Thoracic aorta (tissue), 2 donors: ENCODE data around the gene LRRTM2. TPM values are rescaled to one million over a fixed set of nuclear protein-coding genes. Genes with fewer than 3 reads are reported as not detected.

Source experiments
- ATAC-seq: fragments of 150-250 bp; one replicate; pipeline ENCODE4 v1.8.0; 2017; ENCODE audit warnings: low read depth; ENCODE audit not compliant: insufficient number of reproducible peaks, low FRiP score
- DNase-seq: peaks from one replicate; pipeline ENCODE4 v3.0.0-alpha.2; 2020; ENCODE audit warnings: low spot score
- H3K27ac ChIP-seq, 2 donors: fragments of 200-600 bp; sonication (generic); 1 replicate in 1 of 2; 2 replicates in 1 of 2; pipeline ENCODE4 v1.5.1; 2016; ENCODE audit warnings: mild to moderate bottlenecking in 2 of 2, moderate library complexity in 2 of 2
- H3K27me3 ChIP-seq: fragments of 200-600 bp; sonication (generic); replicated peaks from 2 replicates; pipeline ENCODE4 v1.6.0; 2016; ENCODE audit warnings: mild to moderate bottlenecking; ENCODE audit not compliant: insufficient read depth
- H3K36me3 ChIP-seq: fragments of 200-600 bp; sonication (generic); one replicate; pipeline ENCODE4 v1.5.1; 2016
- H3K4me1 ChIP-seq, 2 donors: fragments of 200-600 bp; sonication (generic); 1 replicate in 1 of 2; 2 replicates in 1 of 2; pipeline versions ENCODE4 v1.5.1 to v1.6.0; 2016; ENCODE audit warnings: low read depth in 2 of 2, mild to moderate bottlenecking in 1 of 2; ENCODE audit not compliant: control insufficient read depth in 1 of 2
- H3K4me3 ChIP-seq: fragments of 200-600 bp; sonication (generic); 2 replicates; pipeline ENCODE4 v1.5.1; 2016; ENCODE audit warnings: mild to moderate bottlenecking
- H3K9me3 ChIP-seq: fragments of 200-600 bp; sonication (generic); 2 replicates; pipeline ENCODE4 v1.5.1; 2016
- total RNA-seq, 2 donors: library from RNA; depleted of rRNA; stranded (reverse); fragments of >200 nt; gene quantifications; one replicate each; pipeline versions ENCODE4 v1.1.0 to v1.2.3, GENCODE V29; 2016
- TF ChIP-seq, protein P1 (sequence below): fragments of 200-600 bp; sonication (generic); IDR thresholded peaks from one replicate; pipeline ENCODE4 v1.5.1; 2019; ENCODE audit warnings: antibody characterized with exemption

Gene LRRTM2
- total RNA-seq, 2 donors from 2014 or later, result 0.27 to 1.9 TPM

DNA sequence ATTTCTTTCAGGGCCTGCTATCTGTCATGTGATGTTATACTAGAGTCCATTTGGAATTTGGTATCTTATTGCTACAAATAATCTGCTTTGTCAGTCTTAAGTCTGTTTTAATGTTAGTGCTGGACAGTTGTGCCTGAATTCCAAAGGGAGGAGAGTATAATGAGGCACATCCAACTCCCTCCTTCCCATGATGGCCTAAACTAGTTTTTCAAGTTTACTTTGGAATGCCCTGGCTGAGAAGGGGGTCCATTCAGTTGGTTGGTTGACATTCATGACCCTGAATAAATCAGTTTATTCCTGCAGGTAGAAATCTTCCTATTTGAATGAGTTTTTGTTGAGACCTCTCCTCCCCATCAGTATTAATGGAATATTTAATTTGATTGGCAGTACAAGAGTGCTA lies 9.4 kb upstream of the LRRTM2 start:
- ATAC-seq (no peak), DNase-seq (no peak)
- Histone ChIP-seq H3K36me3 (peaks cover 7% of the 10 kb centered on the region), H3K9me3 (no peaks in the 10 kb centered on the region), H3K4me1 (peaks cover 0 to 5% of the 10 kb centered on the region in 2 donors), H3K27me3 (no peaks in the 10 kb centered on the region), H3K27ac (no peak overlapping the region), H3K4me3 (no peak overlapping the region)
- TF ChIP-seq, protein P1, sequence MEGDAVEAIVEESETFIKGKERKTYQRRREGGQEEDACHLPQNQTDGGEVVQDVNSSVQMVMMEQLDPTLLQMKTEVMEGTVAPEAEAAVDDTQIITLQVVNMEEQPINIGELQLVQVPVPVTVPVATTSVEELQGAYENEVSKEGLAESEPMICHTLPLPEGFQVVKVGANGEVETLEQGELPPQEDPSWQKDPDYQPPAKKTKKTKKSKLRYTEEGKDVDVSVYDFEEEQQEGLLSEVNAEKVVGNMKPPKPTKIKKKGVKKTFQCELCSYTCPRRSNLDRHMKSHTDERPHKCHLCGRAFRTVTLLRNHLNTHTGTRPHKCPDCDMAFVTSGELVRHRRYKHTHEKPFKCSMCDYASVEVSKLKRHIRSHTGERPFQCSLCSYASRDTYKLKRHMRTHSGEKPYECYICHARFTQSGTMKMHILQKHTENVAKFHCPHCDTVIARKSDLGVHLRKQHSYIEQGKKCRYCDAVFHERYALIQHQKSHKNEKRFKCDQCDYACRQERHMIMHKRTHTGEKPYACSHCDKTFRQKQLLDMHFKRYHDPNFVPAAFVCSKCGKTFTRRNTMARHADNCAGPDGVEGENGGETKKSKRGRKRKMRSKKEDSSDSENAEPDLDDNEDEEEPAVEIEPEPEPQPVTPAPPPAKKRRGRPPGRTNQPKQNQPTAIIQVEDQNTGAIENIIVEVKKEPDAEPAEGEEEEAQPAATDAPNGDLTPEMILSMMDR, result no peak

GRCh38 chr5:138884094-138884493 lies 9.0 kb upstream of the LRRTM2 start:
- Histone ChIP-seq H3K9me3 (no peaks in the 10 kb centered on the region), H3K27ac (no peak overlapping the region), H3K36me3 (peaks cover 4% of the 10 kb centered on the region), H3K27me3 (no peaks in the 10 kb centered on the region), H3K4me1 (peaks cover 0 to 9% of the 10 kb centered on the region in 2 donors), H3K4me3 (no peak overlapping the region)
- ATAC-seq (no peak), DNase-seq (no peak)
- TF ChIP-seq, protein P1, result no peak

DNA sequence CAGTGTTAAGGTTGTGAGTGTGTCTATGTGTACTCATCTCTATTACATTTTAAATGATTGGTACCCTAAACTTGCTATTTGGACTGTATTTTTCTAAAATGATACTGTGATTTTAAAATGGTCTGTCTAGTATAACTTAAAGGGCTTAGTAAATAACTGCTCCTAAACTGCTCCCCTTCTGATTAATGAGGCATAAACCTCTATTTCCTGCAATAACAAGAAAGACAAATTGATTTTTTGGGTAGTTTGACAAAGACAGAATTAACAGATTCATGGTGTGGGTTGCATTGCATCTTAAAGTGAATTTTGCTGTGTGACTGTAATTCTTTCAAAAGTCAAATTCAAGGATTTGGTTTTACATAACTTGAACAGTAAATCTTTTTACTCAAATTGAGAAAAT lies 8.1 kb upstream of the LRRTM2 start:
- no peak for ATAC-seq
- no peaks in the 10 kb centered on the region for H3K27me3 ChIP-seq
- no peak overlapping the region for H3K4me3 ChIP-seq

DNA sequence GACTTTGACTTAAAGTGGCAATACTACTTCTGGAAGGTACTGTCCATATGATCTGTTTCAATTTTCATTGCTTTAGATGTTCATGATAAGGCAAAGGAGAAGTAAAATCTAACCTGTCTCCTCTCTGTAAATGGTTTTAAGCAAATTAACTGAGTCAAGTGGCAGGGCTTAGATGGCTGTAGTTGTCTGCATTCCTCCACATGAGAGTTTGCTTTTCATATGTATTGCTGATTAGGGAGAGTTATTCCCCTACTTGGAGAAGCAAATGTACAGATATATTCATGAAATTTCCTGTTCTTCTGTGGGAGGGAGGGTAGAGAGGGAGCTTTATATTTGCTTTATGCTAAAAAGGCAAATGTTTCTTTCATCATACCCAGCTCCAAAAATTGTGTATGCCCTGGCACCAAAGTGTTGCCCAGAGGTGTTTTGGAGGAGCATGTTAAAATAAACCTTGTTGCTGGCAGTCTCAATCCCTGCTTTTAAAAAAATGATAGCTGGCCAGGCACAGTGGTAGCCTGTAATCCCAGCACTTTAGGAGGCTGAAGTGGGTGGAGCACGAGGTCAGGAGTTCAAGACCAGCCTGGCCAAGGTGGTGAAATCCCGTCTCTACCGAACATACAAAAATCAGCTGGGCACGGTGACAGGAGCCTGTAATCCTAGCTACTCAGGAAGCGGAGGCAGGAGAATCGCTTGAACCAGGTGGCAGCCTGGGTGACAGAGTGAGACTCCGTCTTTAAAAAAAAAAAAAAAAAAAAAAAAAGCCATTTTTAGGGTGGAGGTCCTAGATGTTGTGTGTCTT lies 3.5 kb upstream of the LRRTM2 start:
- Histone ChIP-seq H3K27ac (no peak overlapping the region), H3K36me3 (no peaks in the 10 kb centered on the region), H3K27me3 (no peaks in the 10 kb centered on the region), H3K4me1 (peaks cover 3 to 49% of the 10 kb centered on the region in 2 donors), H3K9me3 (no peaks in the 10 kb centered on the region), H3K4me3 (no peak overlapping the region)
- TF ChIP-seq, protein P1, result no peak
- ATAC-seq, result no peak
- no peak for DNase-seq

More for the DNA sequence above, 8.1 kb upstream of the LRRTM2 start:
- H3K36me3 ChIP-seq, result no peaks in the 10 kb centered on the region
- H3K27ac ChIP-seq, result no peak overlapping the region
- DNase-seq, result no peak
- TF ChIP-seq, protein P1, result no peak
- H3K9me3 ChIP-seq, result no peaks in the 10 kb centered on the region
- H3K4me1 ChIP-seq, result peaks cover 0 to 18% of the 10 kb centered on the region in 2 donors

DNA sequence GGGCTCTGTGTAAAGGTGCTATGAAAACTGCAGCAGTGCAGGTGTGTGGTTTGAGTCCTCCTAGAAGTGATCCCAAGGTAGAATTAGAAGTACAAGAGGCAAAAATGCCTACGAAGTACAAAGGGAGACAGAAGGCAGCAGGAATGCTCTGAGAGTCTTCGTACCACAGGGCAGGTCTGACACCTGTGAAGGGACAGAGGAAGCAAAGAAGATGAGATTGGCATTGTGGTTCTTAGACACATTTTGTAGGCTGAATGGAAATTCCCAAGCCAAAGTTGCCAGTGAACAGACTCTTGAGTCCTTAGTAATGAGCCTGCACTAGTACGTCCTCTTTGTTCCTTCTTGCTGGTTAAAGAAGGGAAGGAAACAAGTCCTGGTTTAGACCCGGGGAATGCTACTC lies 1.7 kb upstream of the LRRTM2 start:
- TF ChIP-seq, protein P1, result no peak
- Histone ChIP-seq H3K4me3 (no peak overlapping the region), H3K27me3 (no peaks in the 10 kb centered on the region), H3K4me1 (peaks cover 10 to 66% of the 10 kb centered on the region in 2 donors), H3K36me3 (no peaks in the 10 kb centered on the region), H3K27ac (no peak overlapping the region), H3K9me3 (no peaks in the 10 kb centered on the region)
- ATAC-seq, result no peak
- no peak for DNase-seq
